Measurements from ENCODE around the gene DPF1.

DPF1 gene

DNA sequence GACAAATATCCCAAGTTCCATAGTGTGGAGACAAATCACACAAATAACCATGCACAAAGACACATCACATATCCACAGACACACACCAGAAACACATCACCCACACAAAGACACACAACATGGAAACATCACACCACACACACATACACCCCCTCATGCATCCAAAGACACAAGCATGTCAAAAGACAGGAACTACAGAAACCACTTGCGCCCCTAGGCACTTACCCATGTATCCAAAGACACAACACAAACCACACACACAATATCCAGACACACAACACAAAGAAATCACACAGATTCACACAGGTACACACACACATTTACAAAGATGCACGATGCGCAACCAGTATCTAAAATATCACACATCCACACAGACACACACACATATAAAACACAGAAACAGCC is 901 bp downstream of the DPF1 start:
- FAIRE-seq (no peak), DNase-seq (ENCODE audit: extremely low spot score, insufficient read length, low read depth) (no peak)

DNA sequence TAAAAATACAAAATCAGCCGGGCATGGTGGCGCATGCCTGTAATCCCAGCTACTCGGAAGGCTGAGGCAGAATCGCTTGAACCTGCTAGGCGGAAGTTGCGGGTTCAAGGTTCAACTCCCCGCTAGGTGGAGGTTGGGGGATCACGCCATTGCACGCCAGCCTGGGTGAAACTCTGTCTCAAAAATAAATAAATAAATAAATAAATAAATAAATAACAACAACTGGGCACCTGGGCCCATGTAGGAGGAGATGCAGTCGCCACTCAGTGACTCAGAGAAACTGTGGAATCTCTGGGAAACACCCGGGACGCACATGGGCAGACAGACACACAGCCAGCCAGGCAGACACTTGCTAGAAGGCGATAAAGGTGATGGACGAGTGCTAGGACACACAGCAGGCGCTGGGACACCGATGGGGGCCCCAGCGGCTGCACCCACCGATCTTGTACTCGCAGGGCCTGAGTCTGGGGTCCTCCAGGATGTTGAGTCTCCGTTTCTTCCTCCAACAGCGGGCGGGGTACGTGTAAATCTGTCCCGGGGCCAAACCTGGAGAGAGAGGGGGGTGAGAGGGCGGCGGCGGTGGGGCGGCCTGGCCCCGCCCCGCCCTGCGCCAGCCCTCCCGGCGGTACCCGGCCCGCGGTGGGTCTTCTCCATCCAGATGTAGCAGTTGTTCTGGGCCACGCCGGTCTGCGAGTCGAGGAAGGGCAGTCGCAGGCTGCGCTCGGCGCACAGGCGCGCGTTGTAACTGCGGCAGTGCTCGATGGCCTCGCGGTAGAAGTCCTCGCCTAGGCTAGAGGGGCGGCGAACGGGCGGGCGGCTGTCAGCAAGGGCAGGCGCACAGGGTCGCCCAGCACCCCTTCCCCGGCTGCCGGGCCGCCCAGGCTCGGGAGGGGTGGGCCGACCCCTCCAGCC is 1.8 kb downstream of the DPF1 start:
- FAIRE-seq: no peak
- DNase-seq (ENCODE audit: extremely low spot score, insufficient read length, low read depth): no peak

DNA sequence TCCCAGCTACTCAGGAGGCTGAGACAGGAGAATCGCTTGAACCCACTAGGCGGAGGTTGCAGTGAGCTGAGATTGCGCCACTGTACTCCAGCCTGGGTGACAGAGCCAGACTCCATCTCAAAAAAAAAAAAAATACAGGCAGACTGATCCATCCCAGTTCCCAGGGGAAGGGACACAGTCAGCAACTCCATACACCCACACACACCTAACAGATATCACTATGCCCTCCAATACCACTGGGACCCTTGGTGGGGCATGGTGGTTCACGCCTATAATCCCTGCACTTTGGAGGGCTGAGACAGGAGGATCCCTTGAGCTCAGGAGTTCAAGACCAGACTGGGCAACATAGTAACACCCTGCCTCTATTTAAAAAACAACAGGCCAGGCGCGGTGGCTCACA is 2.6 kb downstream of the DPF1 start:
- FAIRE-seq (no peak), DNase-seq (ENCODE audit: extremely low spot score, insufficient read length, low read depth) (no peak)

DNA sequence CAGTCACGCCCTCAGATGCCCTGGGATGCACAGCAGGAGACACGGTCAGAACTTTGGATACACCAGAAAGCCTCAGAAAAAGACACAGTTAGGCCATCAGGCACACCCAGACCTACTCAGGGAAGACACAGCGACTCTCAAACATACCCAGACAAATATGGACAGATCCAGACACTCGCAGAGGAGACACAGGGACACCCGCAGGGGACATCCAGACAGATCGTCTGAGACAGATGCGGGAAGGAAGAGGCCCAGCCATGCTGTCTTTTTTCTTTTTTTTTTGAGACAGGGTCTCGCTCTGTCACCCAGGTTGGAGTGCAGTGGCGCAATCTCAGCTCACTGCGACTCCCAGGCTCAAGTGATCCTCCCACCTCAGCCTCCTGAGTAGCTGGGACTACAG is 4.8 kb downstream of the DPF1 start:
- no peak for FAIRE-seq
- no peak for DNase-seq (ENCODE audit: extremely low spot score, insufficient read length, low read depth)

DNA sequence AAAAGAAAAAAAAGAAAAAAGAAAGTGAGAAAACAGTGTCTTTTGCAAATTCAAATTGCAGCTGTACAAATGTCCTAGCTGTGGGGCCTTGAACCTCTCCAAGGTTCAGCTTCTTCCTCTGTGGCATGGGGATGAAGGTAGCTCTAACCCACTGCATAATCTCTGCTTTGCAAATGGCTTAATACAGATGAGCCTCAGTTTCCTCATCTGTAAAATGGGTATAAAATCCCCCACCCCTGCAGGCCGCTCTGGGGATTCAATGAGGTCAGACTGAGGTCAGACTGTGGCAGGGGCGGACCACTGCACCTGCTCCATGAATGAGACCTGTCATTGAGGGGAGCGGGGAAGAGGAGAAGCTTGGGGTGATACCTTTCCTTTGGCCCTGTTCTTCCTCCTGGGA is 5.8 kb downstream of the DPF1 start:
- DNase-seq (ENCODE audit: extremely low spot score, insufficient read length, low read depth) (no peak), FAIRE-seq (no peak)

DNA sequence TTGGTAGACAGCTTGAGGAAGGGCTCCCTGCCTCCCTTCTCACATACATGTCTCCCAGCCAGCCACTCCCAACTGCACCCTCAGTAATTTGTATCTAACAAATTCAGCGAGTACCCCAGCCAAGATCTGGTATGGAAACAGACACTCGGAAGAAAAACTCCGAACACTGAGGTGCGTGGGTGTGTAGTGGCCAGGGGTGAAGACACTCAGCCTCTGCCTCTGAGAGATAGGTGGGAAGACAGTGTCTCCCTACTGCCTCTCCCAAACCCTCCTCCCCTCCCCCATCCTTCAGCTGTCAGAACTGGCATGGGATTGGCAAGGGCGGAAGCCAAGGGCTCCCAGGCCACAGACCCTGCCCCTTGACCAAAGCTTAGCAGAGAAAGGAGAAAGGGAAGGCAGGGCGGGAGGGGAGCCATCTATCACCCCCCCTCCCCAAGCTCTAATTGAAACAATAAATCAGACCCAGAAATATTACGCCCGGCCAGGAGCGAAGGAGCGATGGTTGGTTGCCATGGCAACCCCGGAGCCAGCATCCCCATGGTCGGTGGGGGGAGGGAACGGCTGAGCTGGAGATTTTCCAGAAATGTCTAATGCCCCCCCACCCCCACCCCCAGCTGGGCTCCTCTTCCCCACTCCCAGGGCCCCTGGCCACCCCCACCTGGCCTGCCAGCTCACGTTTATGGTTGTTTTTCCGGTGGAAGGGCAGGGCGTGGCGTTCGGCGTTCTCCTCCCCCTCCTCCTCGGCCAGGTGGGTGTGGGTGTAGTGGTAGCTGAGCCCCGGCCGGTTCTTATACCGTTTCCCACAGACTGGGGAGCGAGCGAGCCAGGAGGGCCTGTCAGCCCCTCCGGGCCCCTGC is 7.0 kb downstream of the DPF1 start:
- FAIRE-seq (no peak), DNase-seq (ENCODE audit: extremely low spot score, insufficient read length, low read depth) (no peak)

DNA sequence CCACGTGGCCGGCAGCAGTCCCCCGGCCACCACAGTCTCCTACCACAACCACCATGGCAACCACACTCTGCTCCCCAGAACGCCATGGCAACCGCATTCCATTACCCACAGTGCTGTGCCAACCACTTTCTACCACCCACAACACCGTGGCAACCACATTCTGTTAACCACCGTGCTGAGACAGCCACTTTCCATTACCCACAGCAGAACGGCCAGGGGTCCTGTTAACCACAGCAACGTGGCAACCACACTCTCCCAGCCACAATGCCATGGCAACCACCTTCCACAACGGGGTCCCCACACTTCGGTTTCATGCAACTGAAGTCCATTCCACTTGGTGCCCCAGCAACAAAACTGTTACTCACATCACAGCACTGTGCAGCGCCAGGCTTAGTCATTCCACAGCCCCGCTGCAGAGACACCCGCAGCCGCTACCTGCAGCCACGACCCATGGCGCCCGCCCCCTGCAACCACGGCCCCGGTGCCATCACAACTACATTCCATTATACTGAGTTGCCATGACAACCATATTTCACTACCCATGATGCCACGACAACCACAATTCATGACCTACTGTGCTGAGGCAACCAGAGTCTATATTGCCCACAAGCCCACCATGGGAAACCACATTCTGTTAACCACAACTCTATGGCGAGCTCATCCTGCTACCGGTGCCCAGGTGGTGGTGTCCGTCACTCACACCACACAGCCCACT is 10.0 kb downstream of the DPF1 start:
- no peak for DNase-seq (ENCODE audit: extremely low spot score, insufficient read length, low read depth)
- peak; percentile 50 for FAIRE-seq

DNA sequence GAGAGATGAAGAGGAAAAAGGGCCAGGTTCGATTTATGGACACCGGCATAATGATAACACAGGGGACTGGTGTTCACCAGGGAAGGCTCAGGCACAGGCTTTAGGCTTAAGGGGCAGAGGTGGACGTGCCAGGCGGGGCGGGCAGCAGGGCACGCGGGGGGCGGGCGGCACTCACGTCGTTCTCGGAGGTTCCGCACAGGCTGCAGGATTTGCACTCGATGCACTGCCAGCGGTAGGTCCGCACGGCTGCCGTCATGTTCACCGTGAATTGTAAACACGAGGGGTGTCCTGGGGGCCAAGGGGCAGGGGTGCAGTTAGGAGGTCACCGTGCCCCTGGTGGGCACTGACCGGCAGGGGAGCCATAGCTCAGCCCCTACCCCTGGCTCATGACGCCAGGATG is 10.6 kb downstream of the DPF1 start:
- DNase-seq (ENCODE audit: extremely low spot score, insufficient read length, low read depth) (no peak), FAIRE-seq (no peak)

DNA sequence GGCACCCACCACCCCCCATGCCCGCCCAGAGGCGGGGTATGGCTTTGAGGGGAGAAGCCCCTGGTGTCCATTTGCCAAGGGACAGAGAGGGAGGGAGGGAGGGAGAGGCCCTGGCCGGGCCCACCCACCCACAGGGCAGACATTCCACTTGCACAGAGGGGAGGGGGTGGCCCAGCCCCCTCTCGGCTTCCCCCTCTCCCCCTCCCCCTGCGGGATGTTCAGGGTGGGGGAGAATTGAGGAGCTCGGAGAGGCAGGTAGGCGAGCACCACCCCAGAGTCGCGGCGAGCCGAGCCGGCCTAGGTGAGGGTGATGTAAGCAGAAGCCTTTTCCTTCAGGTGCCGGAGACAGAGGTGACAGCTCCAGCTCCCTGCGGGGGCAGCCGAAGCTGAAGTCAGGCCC is 12.3 kb downstream of the DPF1 start:
- DNase-seq (ENCODE audit: extremely low spot score, insufficient read length, low read depth): no peak

DNA sequence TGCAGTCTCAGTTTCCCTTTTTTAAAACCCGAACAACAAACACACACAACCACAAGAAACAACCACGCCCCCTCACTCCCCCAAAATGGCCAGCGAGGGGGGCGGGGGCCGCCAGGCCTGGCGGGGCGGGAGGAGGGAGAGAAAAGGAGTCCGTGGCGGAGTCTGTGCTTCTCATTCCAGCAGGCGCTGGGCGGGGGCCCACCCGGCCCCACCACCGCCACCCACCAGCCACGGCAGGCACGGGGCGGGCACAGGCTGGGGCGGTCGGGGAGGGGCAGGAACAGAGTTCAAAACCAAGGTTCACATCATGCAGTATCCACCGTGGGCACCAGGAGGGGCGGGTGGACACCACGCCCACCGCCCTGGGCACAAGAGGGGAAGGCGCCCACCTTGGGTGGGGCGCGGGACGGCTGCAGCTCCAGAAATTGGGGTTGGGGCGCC is 12.9 kb downstream of the DPF1 start:
- no peak for DNase-seq (ENCODE audit: extremely low spot score, insufficient read length, low read depth)
- FAIRE-seq: no peak

More for the DNA sequence above, 12.3 kb downstream of the DPF1 start:
- FAIRE-seq: no peak

DNA sequence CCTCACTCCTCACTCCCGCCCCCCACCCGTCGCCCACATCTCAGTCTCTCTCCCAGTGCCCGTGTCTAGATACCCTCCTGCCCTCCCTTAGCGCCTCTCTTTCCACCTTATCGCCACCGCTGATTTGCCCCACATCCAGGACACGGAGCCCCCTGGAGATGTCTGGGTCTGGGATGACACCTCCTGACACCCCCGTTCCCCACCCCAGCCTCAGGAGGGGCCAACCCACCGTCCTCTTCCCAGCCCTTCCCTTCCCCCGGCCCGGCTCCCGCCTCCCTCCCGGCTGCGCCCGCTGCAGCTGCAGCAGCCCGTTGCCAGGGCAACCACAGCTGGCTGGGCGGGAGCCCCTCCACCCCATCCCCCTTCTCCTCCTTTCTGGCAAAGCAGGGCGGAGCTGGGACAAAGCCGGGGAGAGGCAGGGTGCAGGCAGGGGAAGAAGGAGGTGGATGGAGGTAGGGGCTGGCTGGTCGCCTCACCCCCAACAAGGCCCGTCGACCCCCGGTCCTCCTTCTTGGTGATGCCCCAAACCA is 13.5 kb downstream of the DPF1 start:
- DNase-seq (ENCODE audit: extremely low spot score, insufficient read length, low read depth): no peak
- no peak for FAIRE-seq

DNA sequence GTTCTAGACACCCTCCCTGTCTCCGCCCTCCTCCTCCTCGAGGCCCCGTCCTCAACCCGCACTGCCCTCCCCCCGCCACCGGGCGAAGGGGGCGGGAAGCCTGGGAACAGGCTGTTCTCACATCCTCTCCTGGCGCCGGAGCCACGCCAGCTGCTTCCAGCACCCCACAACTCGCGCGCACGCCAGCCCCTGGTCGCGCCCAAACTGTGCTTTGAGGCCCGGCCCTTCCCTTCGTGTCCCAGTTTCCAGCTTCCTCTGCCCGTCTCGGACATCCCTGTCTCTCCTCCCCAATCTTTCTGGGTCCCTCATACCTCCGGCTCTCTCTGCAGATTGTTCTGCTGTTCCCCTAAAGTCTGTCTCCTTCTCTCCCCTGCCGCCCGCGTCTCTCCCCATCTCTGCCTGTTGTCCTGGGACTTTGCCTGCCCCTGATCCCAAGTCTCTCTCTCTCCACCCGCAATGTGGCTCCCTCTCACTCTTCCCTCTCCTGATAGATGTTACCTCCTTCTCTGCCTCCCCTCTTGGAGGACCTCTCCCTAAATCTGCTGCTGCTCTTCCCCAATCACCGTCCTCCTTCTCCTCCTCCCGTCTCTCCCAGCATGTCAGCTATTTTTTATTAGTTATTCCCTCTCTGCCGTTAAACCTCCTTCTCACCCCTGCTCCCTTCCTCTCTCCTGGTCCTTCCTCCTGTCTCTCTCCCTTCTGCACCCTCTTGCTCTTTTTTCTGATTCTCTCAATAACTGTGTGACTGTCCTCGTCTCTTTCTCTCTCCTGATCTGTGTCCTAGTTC is 14.2 kb downstream of the DPF1 start:
- DNase-seq (ENCODE audit: extremely low spot score, insufficient read length, low read depth): no peak
- no peak for FAIRE-seq

DNA sequence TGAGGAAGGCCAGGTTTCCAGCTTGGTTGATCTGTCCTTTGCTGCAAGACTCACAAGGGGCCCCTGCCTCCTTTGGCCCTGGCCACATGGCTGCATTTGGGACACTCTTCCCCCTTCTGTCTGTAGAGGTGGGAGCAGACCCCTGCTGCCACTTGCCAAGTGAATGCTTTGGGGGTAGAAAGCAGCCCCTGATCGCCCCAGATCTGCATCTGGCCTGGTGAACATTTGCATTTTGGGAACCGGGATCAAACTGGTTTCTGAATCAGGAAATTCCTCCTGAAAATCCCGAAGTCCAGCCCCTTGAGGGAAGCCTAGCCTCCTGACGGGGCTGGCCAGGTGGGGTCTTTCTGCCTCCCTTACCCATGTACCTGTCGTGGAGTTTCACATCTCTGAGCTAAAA is 14.9 kb downstream of the DPF1 start:
- no peak for FAIRE-seq
- DNase-seq (ENCODE audit: extremely low spot score, insufficient read length, low read depth): no peak

DNA sequence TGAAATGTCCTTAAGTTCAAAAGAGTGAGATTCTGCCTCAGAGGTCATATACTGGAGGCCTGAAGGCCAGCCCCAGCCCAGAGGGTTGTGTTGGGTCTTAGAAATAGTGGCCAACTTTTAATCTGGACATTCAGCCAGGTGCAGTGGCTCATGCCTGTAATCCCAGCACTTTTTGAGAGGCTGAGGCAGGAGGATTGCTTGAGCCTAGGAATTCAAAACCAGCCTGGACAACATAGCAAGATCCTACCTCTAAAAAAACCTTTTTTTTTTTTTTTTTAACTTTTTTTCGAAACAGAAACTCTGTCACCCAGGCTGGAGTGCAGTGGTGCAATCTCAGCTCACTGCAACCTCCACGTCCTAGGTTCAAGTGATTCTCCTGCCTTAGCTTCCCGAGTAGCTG is 15.5 kb downstream of the DPF1 start:
- FAIRE-seq: no peak
- no peak for DNase-seq (ENCODE audit: extremely low spot score, insufficient read length, low read depth)

DNA sequence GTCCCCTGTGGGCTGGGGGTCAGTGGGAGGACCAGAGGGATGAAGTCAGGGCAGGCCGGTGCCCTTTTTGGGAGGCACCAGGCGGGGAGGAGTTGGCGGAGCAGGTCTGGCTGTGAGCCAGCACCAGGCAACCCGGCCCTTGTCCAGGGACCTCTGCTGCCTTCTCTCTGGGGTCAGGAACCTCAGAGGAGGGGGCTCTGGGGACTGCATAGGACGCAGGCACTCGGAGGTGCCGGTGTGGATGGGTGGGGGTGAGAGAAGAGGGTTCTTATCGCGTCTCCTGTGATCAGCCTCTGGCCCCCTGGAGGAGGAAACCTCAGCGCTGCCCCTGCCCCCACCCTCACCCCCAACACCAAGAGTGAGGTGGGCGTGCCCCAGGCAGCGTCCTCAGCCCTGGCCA is 16.5 kb downstream of the DPF1 start:
- no peak for DNase-seq (ENCODE audit: extremely low spot score, insufficient read length, low read depth)

DNA sequence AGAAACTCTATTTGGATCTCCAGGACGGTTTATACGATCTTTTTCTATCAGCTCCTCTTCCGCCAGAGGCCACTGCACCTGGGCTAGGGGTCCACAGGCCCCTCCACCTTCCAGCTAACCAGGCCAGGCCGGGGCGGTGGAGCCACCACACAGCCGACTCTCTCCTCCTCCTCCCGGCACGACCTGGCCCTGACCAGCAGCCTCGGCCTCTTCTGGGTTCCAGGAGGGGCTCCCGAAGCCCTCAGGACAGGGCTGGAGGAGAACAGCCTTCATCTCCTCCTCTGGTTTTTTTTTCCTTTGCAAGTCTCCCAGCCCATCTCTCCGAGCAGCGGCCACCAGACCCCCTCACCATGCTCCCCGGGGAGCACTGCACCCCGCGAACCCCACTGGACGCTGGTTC is 17.1 kb downstream of the DPF1 start:
- FAIRE-seq: no peak
- DNase-seq (ENCODE audit: extremely low spot score, insufficient read length, low read depth): no peak

More for the DNA sequence above, 16.5 kb downstream of the DPF1 start:
- no peak for FAIRE-seq

DNA sequence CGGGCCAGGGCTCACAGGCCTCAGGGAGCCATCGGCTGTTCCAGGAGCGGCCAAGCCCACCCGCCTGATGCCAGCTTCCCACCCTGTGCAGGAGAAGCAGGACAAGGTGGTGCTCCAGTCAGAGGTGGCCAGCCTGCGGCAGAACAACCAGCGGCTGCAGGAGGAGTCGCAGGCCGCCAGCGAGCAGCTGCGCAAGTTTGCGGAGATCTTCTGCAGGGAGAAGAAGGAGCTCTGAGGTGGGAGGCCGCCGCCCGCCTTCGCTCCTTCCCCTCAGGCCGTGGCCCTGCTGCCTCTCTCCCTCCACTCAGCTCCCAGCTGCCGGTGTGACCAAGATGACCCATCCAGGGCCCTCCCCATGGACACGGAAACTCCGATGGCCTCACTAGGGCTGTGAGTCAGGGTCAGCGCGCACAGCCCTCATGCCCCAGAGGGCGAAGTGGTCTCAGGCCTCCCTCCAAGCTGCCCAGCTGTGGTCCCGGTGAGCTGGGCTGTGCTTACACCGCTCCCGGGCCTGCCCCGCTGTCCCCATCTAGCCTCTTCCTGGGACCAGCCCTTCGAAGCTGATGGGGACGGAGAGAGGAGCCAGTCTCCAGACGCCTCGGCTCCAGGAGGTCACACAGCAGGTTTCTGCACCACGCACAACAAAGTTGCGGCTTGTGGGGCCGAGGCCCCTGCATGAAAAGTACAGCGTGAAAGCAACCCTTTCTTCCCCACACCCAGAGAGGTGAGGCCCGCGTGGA is 17.8 kb downstream of the DPF1 start:
- DNase-seq (ENCODE audit: extremely low spot score, insufficient read length, low read depth): no peak
- FAIRE-seq: no peak

DNA sequence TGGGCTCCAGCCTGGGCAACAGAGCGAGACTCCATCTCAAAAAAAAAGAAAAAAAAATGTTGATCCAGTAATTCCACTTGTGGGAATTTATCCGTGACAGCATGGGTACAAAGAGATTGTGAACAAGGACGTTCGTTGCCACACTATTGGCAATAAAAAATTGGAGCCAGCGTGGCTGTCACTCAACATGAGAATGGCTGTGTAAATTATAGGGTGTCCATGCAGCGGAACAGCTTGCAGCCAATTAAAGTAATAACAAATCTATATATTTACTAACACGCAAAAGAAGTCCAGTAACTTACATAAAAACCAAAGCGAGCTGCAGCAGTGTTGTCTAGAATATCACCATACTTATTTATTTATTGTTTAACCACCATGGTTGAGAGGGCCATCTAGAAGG is 19.3 kb downstream of the DPF1 start:
- FAIRE-seq (no peak), DNase-seq (ENCODE audit: extremely low spot score, insufficient read length, low read depth) (no peak)

DNA sequence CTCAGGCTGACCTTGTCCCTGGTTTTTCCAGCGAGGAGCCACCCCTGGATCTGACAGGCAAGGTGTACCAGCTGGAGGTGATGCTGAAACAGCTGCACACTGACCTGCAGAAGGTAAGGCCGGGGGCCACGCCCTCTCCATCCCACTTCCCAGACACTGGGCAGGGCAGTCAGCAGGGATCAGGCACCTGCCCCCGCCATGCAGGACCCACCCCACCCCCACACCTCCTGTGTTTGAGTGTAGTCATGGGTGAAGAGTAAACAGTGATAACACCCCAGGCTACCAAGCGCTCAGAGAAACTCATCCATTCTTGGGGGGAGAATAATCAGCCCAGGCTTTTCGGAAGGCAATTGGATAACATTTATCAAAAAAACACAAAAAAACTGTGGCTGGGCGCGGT is 19.9 kb downstream of the DPF1 start:
- FAIRE-seq: no peak

More for the DNA sequence above, 19.9 kb downstream of the DPF1 start:
- DNase-seq (ENCODE audit: extremely low spot score, insufficient read length, low read depth): no peak
